ENCODE measurements around the gene OGFOD1.

Gene OGFOD1

GRCh38 chr16:56450986-56451752 lies at the start of gene OGFOD1, which contains the start of gene NUDT21:
Gene OGFOD1 (plus strand): TSS chr16:56451554. CDS start chr16:56451613, 59 bp downstream.
Gene NUDT21 (minus strand): TSS chr16:56451332. CDS start chr16:56451202, 130 bp downstream.
- peak; percentile 90 for DNase-seq (ENCODE audit: low read depth, low spot score)

- no peak for DNase-seq (ENCODE audit: low read depth, low spot score)
Observed at GRCh38 chr16:56405977-56406672, 45.2 kb upstream of the OGFOD1 start.

- DNase-seq (ENCODE audit: low read depth, low spot score): no peak
Observed at GRCh38 chr16:56408379-56409098, 42.8 kb upstream of the OGFOD1 start.

GRCh38 chr16:56409195-56409594 lies 42.2 kb upstream of the OGFOD1 start:
- DNase-seq (ENCODE audit: low read depth, low spot score): no peak

- DNase-seq (ENCODE audit: low read depth, low spot score): no peak
Observed at GRCh38 chr16:56411123-56411522, 40.2 kb upstream of the OGFOD1 start.

- DNase-seq (ENCODE audit: low read depth, low spot score): no peak
Observed at GRCh38 chr16:56411624-56412023, 39.7 kb upstream of the OGFOD1 start.

GRCh38 chr16:56413381-56413780 lies 38.0 kb upstream of the OGFOD1 start:
- DNase-seq (ENCODE audit: low read depth, low spot score): no peak

- no peak for DNase-seq (ENCODE audit: low read depth, low spot score)
Observed at GRCh38 chr16:56414366-56414765, 37.0 kb upstream of the OGFOD1 start.

GRCh38 chr16:56415875-56416274 lies 35.5 kb upstream of the OGFOD1 start:
- no peak for DNase-seq (ENCODE audit: low read depth, low spot score)

- DNase-seq (ENCODE audit: low read depth, low spot score): no peak
Observed at GRCh38 chr16:56417138-56417537, 34.2 kb upstream of the OGFOD1 start.

- DNase-seq (ENCODE audit: low read depth, low spot score): no peak
Observed at GRCh38 chr16:56419740-56420548, 31.4 kb upstream of the OGFOD1 start.

GRCh38 chr16:56420613-56421012 lies 30.7 kb upstream of the OGFOD1 start:
- no peak for DNase-seq (ENCODE audit: low read depth, low spot score)

GRCh38 chr16:56421313-56421712 lies 30.0 kb upstream of the OGFOD1 start:
- no peak for DNase-seq (ENCODE audit: low read depth, low spot score)

GRCh38 chr16:56421976-56422669 lies 29.2 kb upstream of the OGFOD1 start:
- DNase-seq (ENCODE audit: low read depth, low spot score): no peak

- no peak for DNase-seq (ENCODE audit: low read depth, low spot score)
Observed at GRCh38 chr16:56422896-56423441, 28.4 kb upstream of the OGFOD1 start.

- no peak for DNase-seq (ENCODE audit: low read depth, low spot score)
Observed at GRCh38 chr16:56423584-56424403, 27.6 kb upstream of the OGFOD1 start.

GRCh38 chr16:56424404-56424764 lies 27.0 kb upstream of the OGFOD1 start:
- DNase-seq (ENCODE audit: low read depth, low spot score): no peak

- DNase-seq (ENCODE audit: low read depth, low spot score): no peak
Observed at GRCh38 chr16:56424791-56425438, 26.4 kb upstream of the OGFOD1 start.

GRCh38 chr16:56425439-56425832 lies 25.9 kb upstream of the OGFOD1 start, which contains the start of gene AMFR:
Gene AMFR (minus strand): TSS chr16:56425545. CDS start chr16:56425327, 218 bp downstream.
- DNase-seq (ENCODE audit: low read depth, low spot score): peak; percentile 30
